SH-SY5Y (cell line): Measurements from ENCODE around the gene MAN1C1.

Source experiments
- GATA2 ChIP-seq: IDR thresholded peaks from 2 replicates; pipeline ENCODE4 v1.6.1; 2011; ENCODE audit warnings: mild to moderate bottlenecking, low read depth, low read length
- GATA3 ChIP-seq: IDR thresholded peaks from 2 replicates; pipeline ENCODE4 v1.6.1; 2011; ENCODE audit warnings: low read depth, mild to moderate bottlenecking, low read length, moderate library complexity

DNA sequence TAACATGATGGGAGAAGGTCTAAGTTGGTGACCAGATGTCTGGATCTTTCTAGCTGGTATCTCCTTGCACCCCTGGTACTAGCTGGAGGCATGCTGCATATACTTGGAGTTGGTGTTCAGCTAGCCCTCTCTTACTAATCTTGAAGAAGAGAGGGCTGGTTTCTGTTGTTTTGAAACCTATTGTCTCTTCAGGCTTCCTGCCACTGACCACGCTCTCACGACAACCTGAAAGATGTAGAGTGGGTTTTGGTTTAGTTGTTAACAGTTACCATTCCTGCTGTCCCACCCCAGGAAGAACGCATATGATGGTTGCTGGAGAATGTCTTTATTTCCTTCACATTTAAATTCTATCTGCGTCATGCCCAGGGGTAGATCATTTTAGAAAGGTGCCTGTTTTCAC lies 3.6 kb downstream of the MAN1C1 start:
- no peak for TF ChIP-seq GATA2
- no peak for TF ChIP-seq GATA3
